Suprapubic skin (tissue), 3 donors: ENCODE measurements around the gene ATF5.

Source experiments
- CTCF ChIP-seq, 2 donors: fragments of 200-600 bp in 1 of 2; fragments of 450-650 bp in 1 of 2; sonication (generic) in 1 of 2; IDR thresholded peaks; one replicate each; pipeline ENCODE4 v1.5.1; 2016 to 2019; ENCODE audit warnings: antibody characterized with exemption in 2 of 2, mild to moderate bottlenecking in 1 of 2, moderate library complexity in 1 of 2
- POLR2AphosphoS5 ChIP-seq, 3 donors: sonication (generic); formaldehyde crosslinking; IDR thresholded peaks; one replicate each; pipeline ENCODE4 v1.6.1; 2017; ENCODE audit warnings: antibody characterized with exemption in 3 of 3

- TF ChIP-seq CTCF (IDR thresholded peaks at IDR 0.05) (peak; percentile 84 to 94), POLR2AphosphoS5 (IDR thresholded peaks at IDR 0.05) (no peak)
Observed at GRCh38 chr19:49937750-49938381, 8.9 kb downstream of the ATF5 start.
